ENCODE data around the gene METTL25B. TPM values are rescaled to one million over a fixed set of nuclear protein-coding genes. Genes with fewer than 3 reads are reported as not detected.
A peak's percentile ranks its signal among the peaks of the same experiment; 100 is the strongest.
"Not testable (repeated sequence)": the region's sequence is repeated elsewhere in the genome, so short reads cannot be mapped to it uniquely, and the experiment has no call there.

The METTL25B gene
- total RNA-seq, 3 donors from 2014 or later, result 15.5 to 41.3 (median 30.2) TPM

DNA sequence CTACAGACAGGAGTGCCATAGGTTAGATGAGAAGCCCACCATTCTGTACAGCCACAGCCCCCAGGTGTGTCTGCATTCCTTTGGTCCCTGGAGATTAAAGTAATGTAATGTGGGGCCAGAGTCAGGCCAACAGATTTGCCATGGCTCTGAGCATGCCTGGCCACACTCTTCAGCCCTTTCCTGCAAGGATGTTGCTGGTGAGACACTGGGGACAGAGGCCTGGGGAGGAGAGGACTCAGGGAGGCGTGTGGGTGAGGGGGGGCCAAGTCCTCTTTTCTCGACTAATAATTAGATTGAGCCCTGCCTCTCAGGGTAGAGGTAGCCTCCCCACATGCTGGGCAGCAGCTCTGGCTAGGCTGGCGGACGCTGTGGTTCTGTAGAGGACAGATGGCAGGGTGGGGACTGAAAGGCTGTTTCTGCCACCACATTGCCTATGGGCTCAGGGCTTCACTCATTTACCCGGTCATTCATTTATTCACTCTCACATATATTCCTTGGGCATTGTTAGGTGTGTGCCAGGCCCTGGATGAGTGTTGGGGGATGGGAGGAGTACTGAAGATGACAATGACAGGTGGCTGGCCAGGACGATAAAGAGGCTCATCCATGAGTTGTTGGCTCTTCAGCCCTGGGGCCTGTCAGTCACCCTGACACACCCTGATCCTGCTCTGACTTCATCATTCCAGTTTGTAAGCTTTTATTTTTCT, 32.0 kb downstream of the METTL25B start:
- no peaks in the 10 kb centered on the region for H3K27me3 ChIP-seq
- no peaks in the 10 kb centered on the region for H3K36me3 ChIP-seq
- intact Hi-C loops (cut with DNase I; ENCODE audit: low total_unique reads), result no loop called here
- no peak overlapping the region for H3K27ac ChIP-seq
- H3K4me3 ChIP-seq, result no peak overlapping the region
- TF ChIP-seq, protein P1, sequence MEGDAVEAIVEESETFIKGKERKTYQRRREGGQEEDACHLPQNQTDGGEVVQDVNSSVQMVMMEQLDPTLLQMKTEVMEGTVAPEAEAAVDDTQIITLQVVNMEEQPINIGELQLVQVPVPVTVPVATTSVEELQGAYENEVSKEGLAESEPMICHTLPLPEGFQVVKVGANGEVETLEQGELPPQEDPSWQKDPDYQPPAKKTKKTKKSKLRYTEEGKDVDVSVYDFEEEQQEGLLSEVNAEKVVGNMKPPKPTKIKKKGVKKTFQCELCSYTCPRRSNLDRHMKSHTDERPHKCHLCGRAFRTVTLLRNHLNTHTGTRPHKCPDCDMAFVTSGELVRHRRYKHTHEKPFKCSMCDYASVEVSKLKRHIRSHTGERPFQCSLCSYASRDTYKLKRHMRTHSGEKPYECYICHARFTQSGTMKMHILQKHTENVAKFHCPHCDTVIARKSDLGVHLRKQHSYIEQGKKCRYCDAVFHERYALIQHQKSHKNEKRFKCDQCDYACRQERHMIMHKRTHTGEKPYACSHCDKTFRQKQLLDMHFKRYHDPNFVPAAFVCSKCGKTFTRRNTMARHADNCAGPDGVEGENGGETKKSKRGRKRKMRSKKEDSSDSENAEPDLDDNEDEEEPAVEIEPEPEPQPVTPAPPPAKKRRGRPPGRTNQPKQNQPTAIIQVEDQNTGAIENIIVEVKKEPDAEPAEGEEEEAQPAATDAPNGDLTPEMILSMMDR (IDR thresholded peaks at IDR 0.05), result no peak
- TF ChIP-seq POLR2AphosphoS5 (IDR thresholded peaks at IDR 0.05) (no peak), POLR2A (IDR thresholded peaks at IDR 0.05) (no peak)
- no peak for DNase-seq (ENCODE audit: low spot score in 2 of 2)
- H3K4me1 ChIP-seq, result no peaks in the 10 kb centered on the region
- H3K9me3 ChIP-seq, result no peaks in the 10 kb centered on the region

DNA sequence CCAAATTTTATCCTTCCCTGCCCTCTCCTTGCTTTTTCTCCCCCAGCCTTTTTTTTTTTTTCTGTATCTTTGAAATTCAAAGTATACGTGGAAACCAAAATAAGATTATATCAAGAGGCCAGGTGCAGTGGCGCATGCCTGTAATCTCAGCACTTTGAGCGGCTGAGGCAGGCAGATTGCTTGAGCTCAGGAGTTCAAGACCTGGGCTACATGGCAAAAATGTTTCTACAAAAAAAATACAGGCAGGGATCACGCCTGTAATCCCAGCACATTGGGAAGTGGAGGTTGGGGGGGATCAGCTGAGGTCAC, 32.5 kb downstream of the METTL25B start:
- intact Hi-C loops (cut with DNase I; ENCODE audit: low total_unique reads), result no loop called here
- no peak for DNase-seq (ENCODE audit: low spot score in 2 of 2)
- H3K27ac ChIP-seq, result no peak overlapping the region
- H3K27me3 ChIP-seq, result no peaks in the 10 kb centered on the region
- TF ChIP-seq POLR2AphosphoS5 (IDR thresholded peaks at IDR 0.05) (no peak), POLR2A (IDR thresholded peaks at IDR 0.05) (no peak)
- TF ChIP-seq, protein P1 (IDR thresholded peaks at IDR 0.05), result no peak
- H3K4me1 ChIP-seq, result no peaks in the 10 kb centered on the region
- no peak overlapping the region for H3K4me3 ChIP-seq
- H3K9me3 ChIP-seq, result no peaks in the 10 kb centered on the region
- no peaks in the 10 kb centered on the region for H3K36me3 ChIP-seq

DNA sequence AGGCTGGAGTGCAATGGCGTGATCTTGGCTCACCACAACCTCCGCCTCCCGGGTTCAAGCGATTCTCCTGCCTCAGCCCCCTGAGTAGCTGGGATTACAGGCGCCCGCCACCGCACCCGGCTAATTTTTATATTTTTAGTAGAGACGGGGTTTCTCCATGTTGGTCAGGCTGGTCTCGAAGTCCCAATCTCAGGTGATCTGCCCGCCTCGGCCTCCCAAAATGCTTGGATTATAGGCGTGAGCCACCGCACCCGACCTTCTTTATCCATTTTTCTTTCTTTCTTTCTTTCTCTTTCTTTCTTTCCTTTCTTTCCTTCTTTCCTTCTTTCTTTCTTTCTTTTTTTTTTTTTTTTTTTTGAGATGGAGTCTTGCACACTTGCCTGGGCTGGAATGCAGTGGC, 36.9 kb downstream of the METTL25B start:
- H3K4me3 ChIP-seq; DNase-seq (ENCODE audit: low spot score in 2 of 2); H3K36me3 ChIP-seq; intact Hi-C loops (cut with DNase I; ENCODE audit: low total_unique reads); H3K27me3 ChIP-seq; H3K27ac ChIP-seq; H3K9me3 ChIP-seq: not testable (repeated sequence)
- peaks cover 0 to 12% of the 10 kb centered on the region in 2 donors for H3K4me1 ChIP-seq

DNA sequence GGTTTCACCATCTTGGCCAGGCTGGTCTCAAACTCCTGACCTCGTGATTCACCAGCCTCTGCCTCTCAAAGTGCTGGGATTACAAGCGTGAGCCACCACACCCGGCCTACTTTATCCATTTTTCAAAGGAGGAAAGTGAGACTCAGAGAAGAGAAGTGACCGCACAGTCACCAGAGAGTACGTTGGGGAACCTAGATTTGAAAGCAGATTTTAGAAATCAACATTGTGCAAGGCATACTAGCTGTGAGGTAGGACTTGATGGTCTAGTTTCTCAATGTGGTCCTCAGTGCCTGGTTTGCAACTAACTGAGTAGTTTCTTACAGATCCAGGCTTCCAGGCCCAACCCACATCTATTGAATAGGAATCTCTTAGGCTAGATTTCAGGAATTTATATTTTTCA, 37.4 kb downstream of the METTL25B start:
- Histone ChIP-seq H3K36me3 (no peaks in the 10 kb centered on the region), H3K4me1 (peaks cover 0 to 12% of the 10 kb centered on the region in 2 donors), H3K27me3 (no peaks in the 10 kb centered on the region), H3K4me3 (peak overlapping the region in 1 of 3 donors; percentile 95), H3K9me3 (no peaks in the 10 kb centered on the region), H3K27ac (no peak overlapping the region)
- no peak for DNase-seq (ENCODE audit: low spot score in 2 of 2)
- intact Hi-C loops (cut with DNase I; ENCODE audit: low total_unique reads), result no loop called here
- TF ChIP-seq, protein P1 (IDR thresholded peaks at IDR 0.05), result no peak
- no peak for TF ChIP-seq POLR2AphosphoS5 (IDR thresholded peaks at IDR 0.05)
- no peak for TF ChIP-seq POLR2A (IDR thresholded peaks at IDR 0.05)

DNA sequence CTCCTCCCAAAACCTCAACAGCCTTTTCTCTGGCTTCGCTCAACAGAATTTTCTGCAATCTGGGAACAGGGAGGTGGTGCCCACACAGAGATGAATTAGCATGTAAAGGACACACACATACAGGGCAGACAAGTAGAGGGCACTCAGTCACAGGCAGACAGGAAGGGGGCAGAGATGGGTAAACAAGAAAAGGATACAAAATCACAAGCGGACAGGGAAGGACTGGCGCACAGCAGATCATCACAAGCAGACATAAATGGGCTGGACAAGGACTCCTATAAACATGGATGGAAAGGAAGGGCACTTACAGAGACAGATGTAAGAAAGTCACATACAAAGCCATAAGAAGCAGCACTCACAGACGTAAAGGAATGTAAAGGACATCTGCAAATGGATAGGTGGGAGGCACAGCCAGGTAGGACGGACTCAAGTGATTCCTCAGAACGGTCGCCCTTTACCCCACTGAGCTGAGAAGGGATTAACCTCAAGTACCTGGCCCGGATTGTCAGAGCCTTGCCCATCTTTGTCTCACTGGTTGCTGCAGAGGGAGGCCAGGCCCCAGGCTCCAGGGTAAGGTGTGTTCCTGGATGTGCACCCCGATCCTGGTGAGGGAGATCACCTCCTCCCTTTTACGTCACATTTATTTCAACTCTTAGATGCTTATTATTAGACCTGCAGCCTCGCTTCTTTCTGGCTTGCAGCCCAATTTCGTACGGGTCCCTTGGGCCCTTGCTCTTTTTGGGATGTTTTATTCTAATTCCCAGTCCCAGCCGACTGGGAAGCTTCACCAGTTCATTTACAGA, 38.2 kb downstream of the METTL25B start:
- no peaks in the 10 kb centered on the region for H3K9me3 ChIP-seq
- intact Hi-C loops (cut with DNase I; ENCODE audit: low total_unique reads), result no loop called here
- H3K4me1 ChIP-seq, result peaks cover 0 to 12% of the 10 kb centered on the region in 2 donors
- DNase-seq (ENCODE audit: low spot score in 2 of 2), result no peak
- TF ChIP-seq, protein P1 (IDR thresholded peaks at IDR 0.05), result no peak
- TF ChIP-seq POLR2AphosphoS5 (IDR thresholded peaks at IDR 0.05) (no peak), POLR2A (IDR thresholded peaks at IDR 0.05) (no peak)
- no peaks in the 10 kb centered on the region for H3K36me3 ChIP-seq
- peak overlapping the region; percentile 87 to 96 for H3K27ac ChIP-seq
- peak overlapping the region; percentile 86 to 98 (median 95) for H3K4me3 ChIP-seq
- no peaks in the 10 kb centered on the region for H3K27me3 ChIP-seq
